Adrenal gland (tissue), 19 donors: ENCODE results near the gene LMNTD1. TPM values are rescaled to one million over a fixed set of nuclear protein-coding genes. Genes with fewer than 3 reads are reported as not detected.
"Not testable (repeated sequence)": the region's sequence is repeated elsewhere in the genome, so short reads cannot be mapped to it uniquely, and the experiment has no call there.

Experiments
- DNase-seq, 7 donors: peaks; one replicate each; pipeline ENCODE4 v3.0.0-alpha.2; 2019 to 2020
- H3K27ac ChIP-seq, 5 donors: fragments of 200-600 bp; sonication (generic) in 4 of 5; 1 replicate in 3 of 5; 2 replicates in 2 of 5; pipeline versions ENCODE4 v1.5.1 to v1.8.0; 2016 to 2020; ENCODE audit warnings: mild to moderate bottlenecking in 1 of 5
- H3K27me3 ChIP-seq: fragments of 200-600 bp; 2 replicates; pipeline ENCODE4 v1.8.0; 2021
- H3K36me3 ChIP-seq, 2 donors: fragments of 200-600 bp; replicated peaks in 1 of 2; 1 replicate in 1 of 2; 2 replicates in 1 of 2; pipeline versions ENCODE4 v1.5.1 to v1.8.0; 2018 to 2022
- H3K4me1 ChIP-seq, 2 donors: fragments of 200-600 bp; replicated peaks in 1 of 2; 1 replicate in 1 of 2; 2 replicates in 1 of 2; pipeline versions ENCODE4 v1.5.1 to v1.8.0; 2018 to 2021
- H3K4me3 ChIP-seq, 4 donors: fragments of 200-600 bp; sonication (generic) in 3 of 4; one replicate each; pipeline ENCODE4 v1.5.1; 2016 to 2018
- H3K9me3 ChIP-seq, 3 donors: fragments of 200-600 bp; sonication (generic) in 1 of 3; replicated peaks in 1 of 3; 1 replicate in 2 of 3; 2 replicates in 1 of 3; pipeline versions ENCODE4 v1.5.1 to v1.8.0; 2016 to 2021
- POLR2A ChIP-seq, 2 donors: fragments of 450-650 bp; IDR thresholded peaks; one replicate each; pipeline ENCODE4 v1.6.1; 2017; ENCODE audit warnings: antibody characterized with exemption in 2 of 2, mild to moderate bottlenecking in 2 of 2, moderate library complexity in 1 of 2
- WGBS, 4 donors: extraction: QIAGEN DNeasy Blood & Tissue Kit in 2 of 4; methylation state at CpG; one replicate each; pipeline versions ENCODE4 v1.1.5 to v1.1.7; 2013 to 2017; 5-methylcytosine and 5-hydroxymethylcytosine counted together
- intact Hi-C, 2 donors: fragments of 100-400 bp; cut with DNase I; formaldehyde crosslinking; loops; one replicate each; pipeline versions ENCODE4 v1.14.1 to v1.15.0; 2022 to 2023
- long read RNA-seq, 10 donors: library from polyadenylated mRNA in 3 of 10; unstranded in 2 of 10; stranded (forward) in 1 of 10; transcript quantifications; one replicate each; pipeline ENCODE4 v2.0.0 and lab custom pipeline, GENCODE V29; 2021 to 2026
- polyA plus RNA-seq, 3 donors: library from polyadenylated mRNA; stranded (reverse); fragments of 200-250 nt in 2 of 3; fragments of 350-450 nt in 1 of 3; fragmentation: Illumina TruSeq in 1 of 3; extraction: RNeasy Lipid Tissue Mini Kit (QIAGEN cat#74804) in 1 of 3; gene quantifications; one replicate each; pipeline ENCODE4 v1.2.3, GENCODE V29; 2013 to 2014
- total RNA-seq, 9 donors: library from RNA; depleted of rRNA in 4 of 9; stranded (reverse); fragments of >200 nt in 4 of 9; fragments of 120-200 nt in 1 of 9; fragmentation: NEBNext Ultra II Directional in 1 of 9; extraction: Animal tissue kit (Norgen Biotek cat#: 25700) in 1 of 9; gene quantifications; one replicate each; pipeline versions ENCODE4 v1.1.0 to v1.2.4, GENCODE V29; 2013 to 2023
- TF ChIP-seq, protein P1 (sequence below), 6 experiments: fragments of 450-650 bp in 4 of 6; fragments of 200-600 bp in 2 of 6; sonication (generic) in 1 of 6; IDR thresholded peaks; 1 replicate in 5 of 6; 2 replicates in 1 of 6; pipeline versions ENCODE4 v1.5.1 to v1.8.0; 2016 to 2021; ENCODE audit warnings: antibody characterized with exemption in 6 of 6, mild to moderate bottlenecking in 2 of 6, moderate library complexity in 1 of 6
- donor health status: healthy with polysubstance abuse.
- donor health status: Bipolar disorder and iron deficiency.
- donor health status: DM: yes; HTN: yes; CAD: no.
- donor health status: DM: no; HTN: no; CAD: no.
- donor health status: DM: no; HTN: no; CAD: no.
- donor health status: DM: yes; HTN: yes; CAD: no.

The LMNTD1 gene, protein sequence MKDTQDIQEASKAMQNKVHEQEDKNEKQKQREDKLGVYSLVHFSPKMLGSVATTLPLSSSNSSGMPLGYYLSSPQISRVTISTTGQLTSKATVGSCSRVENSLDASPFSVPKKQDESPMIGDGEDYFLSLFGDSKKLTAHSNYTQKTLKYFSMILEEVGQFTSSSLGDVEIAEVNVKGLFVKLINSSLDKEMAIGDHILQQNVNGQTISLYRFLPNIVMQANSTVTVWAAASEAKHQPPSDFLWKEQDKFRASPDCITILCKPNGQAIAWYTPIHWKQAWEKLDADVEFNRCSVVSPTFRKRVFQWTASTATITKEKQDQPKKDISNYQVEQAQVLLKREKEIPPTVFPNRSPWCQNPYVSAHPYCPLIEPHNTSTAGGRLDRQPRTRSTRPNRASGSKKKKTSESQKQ
- total RNA-seq (1 to 10 TPM in 1 of 9 donors, under 1 TPM in 1, not detected in 7; 0.46 to 4.9 TPM), polyA plus RNA-seq (under 1 TPM in 1 of 3 donors, not detected in 2; 0.27 TPM)
- long read RNA-seq, donor 1 = 0 reads
- long read RNA-seq, donor 2 = 0 reads
- long read RNA-seq, donor 3 = 0 reads
- long read RNA-seq, donor 4 = 0 reads
- long read RNA-seq, donor 5 = 0 reads
- long read RNA-seq, donor 6 = 0 reads
- long read RNA-seq, donor 7 = 0 reads
- long read RNA-seq, donor 8 = 0 reads
- long read RNA-seq, donor 9 = 0 reads
- long read RNA-seq, donor 10 = 0 reads

DNA sequence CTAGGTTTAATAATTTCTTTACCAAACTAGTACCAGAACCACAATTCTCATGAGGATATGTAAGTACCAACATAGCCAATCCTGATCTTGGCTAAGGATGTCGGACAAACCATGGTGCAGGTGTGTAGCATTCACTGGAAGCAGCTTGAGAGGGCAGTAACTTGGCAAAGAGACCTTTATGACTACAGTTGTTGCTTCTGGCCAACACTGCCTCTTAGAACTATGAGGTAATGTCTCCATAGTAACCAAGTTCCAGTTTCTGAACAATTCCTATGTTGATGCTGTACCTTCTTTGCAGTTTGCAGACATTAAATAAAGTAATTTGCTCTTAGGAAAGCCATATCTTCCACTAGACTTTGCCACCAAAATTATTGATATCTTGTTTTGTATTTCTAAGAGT is at the start of gene LMNTD1:
LMNTD1 (minus strand) TSS at position 186 of the 400 bp plus-strand sequence. CDS start 324 bp downstream, outside the sequence.
- Histone ChIP-seq H3K36me3 (no peaks in the 10 kb centered on the region), H3K9me3 (no peaks in the 10 kb centered on the region), H3K4me3 (no peak within 1 kb of the TSS), H3K4me1 (no peaks in the 10 kb centered on the region), H3K27ac (no peak within 1 kb of the TSS), H3K27me3 (no peaks in the 10 kb centered on the region)
- intact Hi-C loops = loop anchor here in 1 of 2 donors (10.0 kb wide), 1 partner anchor 118 kb away; no protein-coding TSS in a partner anchor
- DNase-seq = no peak
- TF ChIP-seq, protein P1, sequence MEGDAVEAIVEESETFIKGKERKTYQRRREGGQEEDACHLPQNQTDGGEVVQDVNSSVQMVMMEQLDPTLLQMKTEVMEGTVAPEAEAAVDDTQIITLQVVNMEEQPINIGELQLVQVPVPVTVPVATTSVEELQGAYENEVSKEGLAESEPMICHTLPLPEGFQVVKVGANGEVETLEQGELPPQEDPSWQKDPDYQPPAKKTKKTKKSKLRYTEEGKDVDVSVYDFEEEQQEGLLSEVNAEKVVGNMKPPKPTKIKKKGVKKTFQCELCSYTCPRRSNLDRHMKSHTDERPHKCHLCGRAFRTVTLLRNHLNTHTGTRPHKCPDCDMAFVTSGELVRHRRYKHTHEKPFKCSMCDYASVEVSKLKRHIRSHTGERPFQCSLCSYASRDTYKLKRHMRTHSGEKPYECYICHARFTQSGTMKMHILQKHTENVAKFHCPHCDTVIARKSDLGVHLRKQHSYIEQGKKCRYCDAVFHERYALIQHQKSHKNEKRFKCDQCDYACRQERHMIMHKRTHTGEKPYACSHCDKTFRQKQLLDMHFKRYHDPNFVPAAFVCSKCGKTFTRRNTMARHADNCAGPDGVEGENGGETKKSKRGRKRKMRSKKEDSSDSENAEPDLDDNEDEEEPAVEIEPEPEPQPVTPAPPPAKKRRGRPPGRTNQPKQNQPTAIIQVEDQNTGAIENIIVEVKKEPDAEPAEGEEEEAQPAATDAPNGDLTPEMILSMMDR (IDR thresholded peaks at IDR 0.05) = no peak
- TF ChIP-seq POLR2A (IDR thresholded peaks at IDR 0.05) = no peak
- WGBS, 4 donors = 0 to 33% (median 30%) methylated on average over 1 of the region's 1 CpG

DNA sequence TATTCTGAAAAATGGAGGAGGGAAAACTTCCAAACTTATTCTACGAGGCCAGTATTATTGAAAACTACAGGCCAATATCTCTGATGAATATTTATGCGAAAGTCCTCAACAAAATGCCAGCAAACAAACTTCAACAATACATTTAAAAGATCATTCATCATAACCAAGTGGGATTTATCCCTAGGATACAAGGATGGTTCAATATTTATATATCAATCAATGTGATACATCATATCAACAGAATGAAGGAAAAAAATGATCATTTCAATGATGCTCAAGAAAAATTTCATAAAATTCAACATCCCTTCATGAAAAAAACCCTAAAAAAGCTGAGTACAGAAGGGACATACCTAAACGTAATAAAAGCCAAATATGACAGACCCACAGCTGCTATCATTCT is 45.9 kb upstream of the LMNTD1 start:
- H3K4me1 ChIP-seq = no peaks in the 10 kb centered on the region
- intact Hi-C loops = no loop called here
- 58 to 90% (median 77%) methylated on average over 3 of the region's 3 CpGs for WGBS, 4 donors
- H3K4me3 ChIP-seq = no peak overlapping the region
- no peaks in the 10 kb centered on the region for H3K9me3 ChIP-seq
- DNase-seq = no peak
- H3K27ac ChIP-seq = no peak overlapping the region
- no peaks in the 10 kb centered on the region for H3K36me3 ChIP-seq
- TF ChIP-seq, protein P1 (IDR thresholded peaks at IDR 0.05) = no peak
- TF ChIP-seq POLR2A (IDR thresholded peaks at IDR 0.05) = no peak
- no peaks in the 10 kb centered on the region for H3K27me3 ChIP-seq

DNA sequence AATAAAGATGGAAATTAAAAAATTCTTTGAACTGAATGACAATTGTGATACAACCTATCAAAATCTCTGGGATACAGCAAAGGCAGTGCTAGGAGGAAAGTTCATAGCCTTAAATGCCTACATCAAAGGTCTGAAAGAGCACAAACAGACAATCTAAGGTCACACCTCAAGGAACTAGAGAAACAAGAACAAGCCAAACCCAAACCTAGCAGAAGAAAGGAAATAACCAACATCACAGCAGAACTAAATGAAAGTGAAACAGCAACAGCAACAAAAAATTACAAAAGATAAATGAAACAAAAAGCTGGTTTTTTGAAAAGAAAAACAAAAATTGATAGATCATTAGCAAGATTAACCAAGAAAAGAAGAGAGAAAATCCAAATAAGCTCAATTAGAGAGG is 42.4 kb upstream of the LMNTD1 start:
- DNase-seq, H3K27me3 ChIP-seq, intact Hi-C loops: not testable (repeated sequence)

DNA sequence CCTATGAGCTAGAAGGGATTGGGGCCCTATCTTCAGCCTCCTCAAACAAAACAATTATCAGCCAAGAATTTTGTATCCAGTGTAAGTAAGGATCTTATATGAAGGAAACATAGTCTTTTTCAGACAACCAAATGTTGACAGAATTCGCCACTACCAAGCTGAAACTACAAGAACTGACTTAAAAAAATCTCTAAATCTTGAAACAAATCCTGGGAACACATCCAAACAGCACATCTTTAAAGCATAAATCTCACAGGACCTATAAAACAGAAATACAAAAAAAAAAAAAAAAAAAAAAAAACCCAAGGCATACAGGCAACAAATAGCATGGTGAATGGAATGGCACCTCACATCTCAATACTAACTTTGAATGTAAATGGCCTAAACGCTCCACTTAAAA is 41.3 kb upstream of the LMNTD1 start:
- no peak for DNase-seq
- Histone ChIP-seq H3K27me3 (no peaks in the 10 kb centered on the region), H3K36me3 (no peaks in the 10 kb centered on the region), H3K4me1 (no peaks in the 10 kb centered on the region), H3K27ac (no peak overlapping the region), H3K4me3 (no peak overlapping the region), H3K9me3 (no peaks in the 10 kb centered on the region)
- 90 to 97% (median 95%) methylated on average over 2 of the region's 2 CpGs for WGBS, 4 donors
- TF ChIP-seq POLR2A (IDR thresholded peaks at IDR 0.05) = no peak
- TF ChIP-seq, protein P1 (IDR thresholded peaks at IDR 0.05) = no peak
- intact Hi-C loops = no loop called here

More for the DNA sequence above, 42.4 kb upstream of the LMNTD1 start:
- not testable (repeated sequence) for H3K4me1 ChIP-seq, H3K9me3 ChIP-seq, H3K27ac ChIP-seq, H3K36me3 ChIP-seq, H3K4me3 ChIP-seq
